ENCODE measurements around the gene KCNMA1. TPM values are rescaled to one million over a fixed set of nuclear protein-coding genes. Genes with fewer than 3 reads are reported as not detected.

The KCNMA1 gene
- total and polyA plus RNA-seq, 9 of the 15 experiments (the other 6 are each of a cell fraction or from before 2014, with no cell fraction given): 0.01 to 0.95 (median 0.15) TPM; not detected in 4

- TF ChIP-seq ZNF263 (CRISPR knock-in tag; IDR thresholded peaks at IDR 0.05; ENCODE audit: borderline replicate concordance): no peak
- TF ChIP-seq RHOXF2B (CRISPR knock-in tag; conservative IDR thresholded peaks at IDR 0.05): no peak
- TF ChIP-seq ZNF780A (CRISPR knock-in tag; IDR thresholded peaks at IDR 0.05): no peak
- no peak for TF ChIP-seq DACH1 (IDR thresholded peaks at IDR 0.05; ENCODE audit: partially characterized antibody)
- no peak for TF ChIP-seq ZNF77 (CRISPR knock-in tag; IDR thresholded peaks at IDR 0.05)
- no peak for TF ChIP-seq MAFG (tag; conservative IDR thresholded peaks at IDR 0.05)
- no peak for TF ChIP-seq THRB (CRISPR knock-in tag; conservative IDR thresholded peaks at IDR 0.05)
- no peak for TF ChIP-seq TCF7 (IDR thresholded peaks at IDR 0.05; ENCODE audit: borderline replicate concordance)
- Histone ChIP-seq H3K9me3 (replicated peaks; ENCODE audit: control insufficient read depth, insufficient read depth, low read depth, low read length) (no peaks in the 10 kb centered on the region), H3K27ac (ENCODE audit: extremely low read depth, low read depth, low read length) (no peak overlapping the region), H3K36me3 (ENCODE audit: control insufficient read depth, insufficient read depth, low read length) (no peaks in the 10 kb centered on the region), H4K20me1 (replicated peaks; ENCODE audit: control insufficient read depth, insufficient read depth, low read length) (no peaks in the 10 kb centered on the region), H3K4me3 (no peak overlapping the region), H3K9ac (ENCODE audit: insufficient read depth in 1 of 2, low read depth in 2 of 2, low read length in 2 of 2) (no peak overlapping the region), H3K4me2 (ENCODE audit: insufficient read depth, low read length) (no peak overlapping the region), H3K27me3 (ENCODE audit: control insufficient read depth in 2 of 2, insufficient read depth in 2 of 2, low read length in 2 of 2) (no peaks in the 10 kb centered on the region; a peak in 1 of 5 replicates), H3K79me2 (ENCODE audit: control insufficient read depth, insufficient read depth, low read length) (no peaks in the 10 kb centered on the region), H3K9me1 (ENCODE audit: control insufficient read depth, insufficient read depth, low read length) (no peaks in the 10 kb centered on the region), H2AFZ (ENCODE audit: low read depth, low read length) (no peak overlapping the region), H3K4me1 (replicated peaks in 1 of 2; ENCODE audit: control insufficient read depth in 2 of 2, insufficient read depth in 2 of 2, low read length in 2 of 2) (no peaks in the 10 kb centered on the region)
- intact Hi-C loops (cut with micrococcal nuclease) (no loop called here), in situ Hi-C loops (cut with MboI) (no loop called here)
- CTCF ChIA-PET (ENCODE audit: low intra/inter-chr PET ratio): no interaction called here
- FAIRE-seq (no peak), DNase-seq (ENCODE audit: extremely low read depth in 1 of 4, low spot score in 3 of 4) (no peak), ATAC-seq (no peak)
- POLR2A ChIA-PET: interaction anchor here (0.6 kb wide), 2 partner anchors 9 to 1839 kb away, joined by 3 read pairs; no protein-coding TSS in a partner anchor
- WGBS (ENCODE audit: insufficient coverage, low coverage, missing lambda C conversion rate): under 1% methylated on average over 8 of the region's 8 CpGs
- no TSS peak for BruUV-seq (replicated peaks)
These were observed 303.8 kb downstream of the KCNMA1 start for GRCh38 chr10:77333610-77334340.
